Epidermal melanocyte (primary cell): ENCODE data around the gene AKAP13.

ENCODE experiments used
- DNase-seq: peaks from one replicate; pipeline ENCODE4 v3.0.0; 2011; ENCODE audit warnings: low spot score; ENCODE audit not compliant: insufficient read length

Gene AKAP13

GRCh38 chr15:85723960-85724945, 343.9 kb downstream of the AKAP13 start:
- DNase-seq, result no peak

GRCh38 chr15:85725019-85725418, 344.6 kb downstream of the AKAP13 start:
- no peak for DNase-seq

- no peak for DNase-seq
Observed at GRCh38 chr15:85725564-85725963, 345.2 kb downstream of the AKAP13 start.

- no peak for DNase-seq
Observed at GRCh38 chr15:85726454-85726853, 346.1 kb downstream of the AKAP13 start.

GRCh38 chr15:85727068-85727467, 346.7 kb downstream of the AKAP13 start:
- DNase-seq, result no peak

GRCh38 chr15:85730001-85730820, 349.8 kb downstream of the AKAP13 start:
- peak; percentile 63 for DNase-seq

GRCh38 chr15:85733416-85733815, 353.0 kb downstream of the AKAP13 start:
- no peak for DNase-seq

- DNase-seq, result no peak
Observed at GRCh38 chr15:85737061-85737460, 356.7 kb downstream of the AKAP13 start.

- no peak for DNase-seq
Observed at GRCh38 chr15:85741021-85741421, 360.6 kb downstream of the AKAP13 start.

- no peak for DNase-seq
Observed at GRCh38 chr15:85741662-85742061, 361.3 kb downstream of the AKAP13 start.

- no peak for DNase-seq
Observed at GRCh38 chr15:85742186-85742821, 361.9 kb downstream of the AKAP13 start.

GRCh38 chr15:85743392-85744055, 363.1 kb downstream of the AKAP13 start:
- no peak for DNase-seq

GRCh38 chr15:85744579-85744978, 364.2 kb downstream of the AKAP13 start:
- DNase-seq, result no peak

GRCh38 chr15:85745023-85745422, 364.6 kb downstream of the AKAP13 start:
- DNase-seq, result no peak

- DNase-seq, result no peak
Observed at GRCh38 chr15:85745525-85746150, 365.2 kb downstream of the AKAP13 start.

- no peak for DNase-seq
Observed at GRCh38 chr15:85746641-85747040, 366.2 kb downstream of the AKAP13 start.

GRCh38 chr15:85748176-85748575, 367.8 kb downstream of the AKAP13 start:
- DNase-seq, result no peak

GRCh38 chr15:85748729-85749128, 368.3 kb downstream of the AKAP13 start:
- DNase-seq, result no peak

- no peak for DNase-seq
Observed at GRCh38 chr15:85749261-85750151, 369.1 kb downstream of the AKAP13 start.
